ENCODE results near the gene HOXB3. TPM values are rescaled to one million over a fixed set of nuclear protein-coding genes. Genes with fewer than 3 reads are reported as not detected.

Gene HOXB3
- total RNA-seq, 1 donor from 2014 or later, result not detected

GRCh38 chr17:48552466-48553189 is 37.4 kb downstream of the HOXB3 start:
- H3K27ac Mint-ChIP-seq, result no peak overlapping the region
- Histone ChIP-seq H3K4me3 (no peak overlapping the region), H2AFZ (replicated peaks) (no peak overlapping the region), H3F3A (ENCODE audit: low read depth) (peaks cover 11% of the 10 kb centered on the region), H3K27me3 (peaks cover 100% of the 10 kb centered on the region), H3K9me3 (ENCODE audit: low read depth) (no peaks in the 10 kb centered on the region), H3K36me3 (no peaks in the 10 kb centered on the region), H4K20me1 (ENCODE audit: low read depth) (peaks cover 95% of the 10 kb centered on the region), H3K9ac (no peak overlapping the region), H3K4me2 (no peak overlapping the region), H3K79me2 (ENCODE audit: low read depth) (no peaks in the 10 kb centered on the region), H3K27ac (no peak overlapping the region), H3K4me1 (no peaks in the 10 kb centered on the region)
- peaks cover 90% of the 10 kb centered on the region for H3K27me3 Mint-ChIP-seq (ENCODE audit: insufficient read depth, low read depth)
- DNase-seq (ENCODE audit: low spot score), result peak; percentile 36
- H3K4me3 Mint-ChIP-seq, result no peak overlapping the region
- H3K4me1 Mint-ChIP-seq, result no peaks in the 10 kb centered on the region
- H3K36me3 Mint-ChIP-seq, result no peaks in the 10 kb centered on the region
- TF ChIP-seq EZH2 (IDR thresholded peaks at IDR 0.05) (no peak), EZH2phosphoT487 (IDR thresholded peaks at IDR 0.05) (no peak)
- TF ChIP-seq, protein P1, sequence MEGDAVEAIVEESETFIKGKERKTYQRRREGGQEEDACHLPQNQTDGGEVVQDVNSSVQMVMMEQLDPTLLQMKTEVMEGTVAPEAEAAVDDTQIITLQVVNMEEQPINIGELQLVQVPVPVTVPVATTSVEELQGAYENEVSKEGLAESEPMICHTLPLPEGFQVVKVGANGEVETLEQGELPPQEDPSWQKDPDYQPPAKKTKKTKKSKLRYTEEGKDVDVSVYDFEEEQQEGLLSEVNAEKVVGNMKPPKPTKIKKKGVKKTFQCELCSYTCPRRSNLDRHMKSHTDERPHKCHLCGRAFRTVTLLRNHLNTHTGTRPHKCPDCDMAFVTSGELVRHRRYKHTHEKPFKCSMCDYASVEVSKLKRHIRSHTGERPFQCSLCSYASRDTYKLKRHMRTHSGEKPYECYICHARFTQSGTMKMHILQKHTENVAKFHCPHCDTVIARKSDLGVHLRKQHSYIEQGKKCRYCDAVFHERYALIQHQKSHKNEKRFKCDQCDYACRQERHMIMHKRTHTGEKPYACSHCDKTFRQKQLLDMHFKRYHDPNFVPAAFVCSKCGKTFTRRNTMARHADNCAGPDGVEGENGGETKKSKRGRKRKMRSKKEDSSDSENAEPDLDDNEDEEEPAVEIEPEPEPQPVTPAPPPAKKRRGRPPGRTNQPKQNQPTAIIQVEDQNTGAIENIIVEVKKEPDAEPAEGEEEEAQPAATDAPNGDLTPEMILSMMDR (IDR thresholded peaks at IDR 0.05), result no peak
- H3K9me3 Mint-ChIP-seq, result peaks cover 4% of the 10 kb centered on the region

- no peaks in the 10 kb centered on the region for H3K4me1 Mint-ChIP-seq
- peaks cover 4% of the 10 kb centered on the region for H3K9me3 Mint-ChIP-seq
- Histone ChIP-seq H2AFZ (replicated peaks) (no peak overlapping the region), H3K4me3 (no peak overlapping the region), H3K79me2 (ENCODE audit: low read depth) (no peaks in the 10 kb centered on the region), H3F3A (ENCODE audit: low read depth) (peaks cover 15% of the 10 kb centered on the region), H3K27ac (no peak overlapping the region), H3K9ac (no peak overlapping the region), H4K20me1 (ENCODE audit: low read depth) (peaks cover 96% of the 10 kb centered on the region), H3K9me3 (ENCODE audit: low read depth) (no peaks in the 10 kb centered on the region), H3K4me2 (no peak overlapping the region), H3K36me3 (no peaks in the 10 kb centered on the region), H3K27me3 (peaks cover 100% of the 10 kb centered on the region), H3K4me1 (no peaks in the 10 kb centered on the region)
- TF ChIP-seq EZH2 (IDR thresholded peaks at IDR 0.05) (peak; percentile 93), EZH2phosphoT487 (IDR thresholded peaks at IDR 0.05) (peak; percentile 96)
- TF ChIP-seq, protein P1 (IDR thresholded peaks at IDR 0.05), result no peak
- peaks cover 89% of the 10 kb centered on the region for H3K27me3 Mint-ChIP-seq (ENCODE audit: insufficient read depth, low read depth)
- no peak overlapping the region for H3K4me3 Mint-ChIP-seq
- no peaks in the 10 kb centered on the region for H3K36me3 Mint-ChIP-seq
- no peak overlapping the region for H3K27ac Mint-ChIP-seq
- DNase-seq (ENCODE audit: low spot score), result no peak
Observed at GRCh38 chr17:48551596-48552465, 38.2 kb downstream of the HOXB3 start.

- DNase-seq (ENCODE audit: low spot score), result no peak
- no peak overlapping the region for H3K4me2 ChIP-seq
- H3K9me3 Mint-ChIP-seq, result peaks cover 5% of the 10 kb centered on the region
- H3K4me1 ChIP-seq, result no peaks in the 10 kb centered on the region
- no peak overlapping the region for H3K4me3 Mint-ChIP-seq
- no peak overlapping the region for H2AFZ ChIP-seq (replicated peaks)
- H3K9me3 ChIP-seq (ENCODE audit: low read depth), result no peaks in the 10 kb centered on the region
- H3K4me1 Mint-ChIP-seq, result no peaks in the 10 kb centered on the region
- H3K9ac ChIP-seq, result no peak overlapping the region
- H3F3A ChIP-seq (ENCODE audit: low read depth), result peaks cover 15% of the 10 kb centered on the region
- no peak overlapping the region for H3K27ac ChIP-seq
- no peaks in the 10 kb centered on the region for H3K36me3 Mint-ChIP-seq
- H4K20me1 ChIP-seq (ENCODE audit: low read depth), result peaks cover 96% of the 10 kb centered on the region
- no peak overlapping the region for H3K4me3 ChIP-seq
- H3K36me3 ChIP-seq, result no peaks in the 10 kb centered on the region
- H3K27me3 ChIP-seq, result peaks cover 100% of the 10 kb centered on the region
- TF ChIP-seq EZH2 (IDR thresholded peaks at IDR 0.05), result no peak
- no peak for TF ChIP-seq EZH2phosphoT487 (IDR thresholded peaks at IDR 0.05)
- TF ChIP-seq, protein P1 (IDR thresholded peaks at IDR 0.05), result no peak
- no peaks in the 10 kb centered on the region for H3K79me2 ChIP-seq (ENCODE audit: low read depth)
- H3K27ac Mint-ChIP-seq, result no peak overlapping the region
- peaks cover 89% of the 10 kb centered on the region for H3K27me3 Mint-ChIP-seq (ENCODE audit: insufficient read depth, low read depth)
Observed at GRCh38 chr17:48551214-48551555, 38.9 kb downstream of the HOXB3 start.

All from neural progenitor cell (in vitro differentiated cells).